ENCODE results near the gene CTDSP1. TPM values are rescaled to one million over a fixed set of nuclear protein-coding genes. Genes with fewer than 3 reads are reported as not detected.

The CTDSP1 gene
- total RNA-seq, 1 donor from 2014 or later, result 41.8 TPM

DNA sequence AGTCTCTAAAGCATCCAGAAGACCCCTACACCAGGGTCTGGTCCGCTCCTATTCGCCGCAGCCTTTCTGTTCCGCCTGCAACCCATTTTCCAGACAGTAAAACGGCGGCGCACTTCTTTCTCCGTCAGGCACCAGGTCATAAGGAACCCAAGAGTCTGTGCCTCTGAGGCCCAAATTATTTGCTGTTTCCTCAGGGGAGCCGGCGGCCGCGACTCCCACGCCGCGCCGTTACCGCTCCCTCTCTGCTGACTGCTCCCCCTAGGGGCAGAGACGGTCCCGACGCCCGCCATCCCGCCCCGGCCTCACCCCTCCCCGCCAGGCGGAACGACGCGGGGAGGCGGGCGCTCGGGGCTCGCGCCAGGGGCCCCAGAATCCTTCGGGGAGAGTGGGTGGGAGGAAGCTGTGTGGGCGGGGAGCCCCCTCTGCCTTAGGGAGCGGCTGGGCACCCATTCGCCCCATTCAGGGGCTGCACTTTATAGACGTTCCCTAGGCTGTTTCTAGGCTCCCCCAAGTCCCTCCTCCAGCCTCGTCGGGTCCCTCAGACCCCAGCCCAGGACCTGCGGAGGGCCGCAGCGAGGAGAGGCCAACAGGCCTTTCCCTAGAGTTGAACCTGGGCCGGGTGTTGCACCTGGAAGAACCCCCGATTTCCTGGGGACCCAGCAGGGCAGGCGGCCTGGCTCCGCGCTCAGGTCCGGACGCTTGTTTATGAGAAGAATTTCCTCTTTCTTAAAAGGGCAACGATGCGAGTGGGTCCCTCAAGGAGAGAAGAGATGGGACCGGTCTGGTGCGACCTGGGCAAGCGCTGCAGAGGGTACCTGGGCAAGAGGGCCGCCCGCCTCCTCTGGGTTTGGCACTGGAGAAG lies 3.6 kb upstream of the CTDSP1 start:
- Histone ChIP-seq H3K4me1 (ENCODE audit: insufficient read depth, low read length) (peaks cover 31% of the 10 kb centered on the region), H3K79me2 (ENCODE audit: insufficient read depth, low read length) (peaks cover 10% of the 10 kb centered on the region), H3K4me3 (ENCODE audit: insufficient read depth, low read depth, low read length) (peak overlapping the region; percentile 73), H4K20me1 (ENCODE audit: insufficient read depth, low read length) (peaks cover 2% of the 10 kb centered on the region), H3K27me3 (ENCODE audit: insufficient read depth, low read length) (no peaks in the 10 kb centered on the region), H3K4me2 (ENCODE audit: low read length) (peak overlapping the region; percentile 94), H2AFZ (ENCODE audit: low read depth, low read length) (peak overlapping the region; percentile 97), H3K9ac (ENCODE audit: low read length) (peak overlapping the region; percentile 87), H3K27ac (ENCODE audit: low read depth, low read length) (peak overlapping the region; percentile 89), H3K9me3 (ENCODE audit: insufficient read depth, low read depth, low read length) (no peaks in the 10 kb centered on the region), H3K36me3 (ENCODE audit: insufficient read depth, low read length) (no peaks in the 10 kb centered on the region)
- FAIRE-seq (no peak), DNase-seq (ENCODE audit: low read depth) (peak; percentile 94)
- Mint-ChIP-seq H3K27ac (ENCODE audit: unreplicated experiment) (peak overlapping the region; percentile 86), H3K36me3 (ENCODE audit: low read depth, unreplicated experiment) (no peaks in the 10 kb centered on the region), H3K9me3 (ENCODE audit: unreplicated experiment) (no peaks in the 10 kb centered on the region), H3K4me1 (ENCODE audit: low read depth, unreplicated experiment) (peaks cover 11% of the 10 kb centered on the region), H3K27me3 (ENCODE audit: low read depth, unreplicated experiment) (peaks cover 2% of the 10 kb centered on the region), H3K4me3 (ENCODE audit: unreplicated experiment) (peak overlapping the region; percentile 87)
- no peak for TF ChIP-seq EZH2 (IDR thresholded peaks at IDR 0.05; ENCODE audit: insufficient read depth, low read length)
- peak; percentile 48 for TF ChIP-seq CTCF (IDR thresholded peaks at IDR 0.05; ENCODE audit: insufficient read depth, low read depth, low read length)

GRCh38 chr2:218396688-218397462 lies 2.8 kb upstream of the CTDSP1 start:
- no peaks in the 10 kb centered on the region for H3K9me3 ChIP-seq (ENCODE audit: insufficient read depth, low read depth, low read length)
- no peaks in the 10 kb centered on the region for H3K36me3 ChIP-seq (ENCODE audit: insufficient read depth, low read length)
- TF ChIP-seq EZH2 (IDR thresholded peaks at IDR 0.05; ENCODE audit: insufficient read depth, low read length) (no peak), CTCF (IDR thresholded peaks at IDR 0.05; ENCODE audit: insufficient read depth, low read depth, low read length) (no peak)
- H3K4me3 ChIP-seq (ENCODE audit: insufficient read depth, low read depth, low read length), result peak overlapping the region; percentile 73
- peaks cover 18% of the 10 kb centered on the region for H3K79me2 ChIP-seq (ENCODE audit: insufficient read depth, low read length)
- H3K27ac ChIP-seq (ENCODE audit: low read depth, low read length), result peak overlapping the region; percentile 89
- H3K4me1 Mint-ChIP-seq (ENCODE audit: low read depth, unreplicated experiment), result peaks cover 11% of the 10 kb centered on the region
- peak overlapping the region; percentile 97 for H2AFZ ChIP-seq (ENCODE audit: low read depth, low read length)
- no peaks in the 10 kb centered on the region for H3K27me3 Mint-ChIP-seq (ENCODE audit: low read depth, unreplicated experiment)
- DNase-seq (ENCODE audit: low read depth) (peak; percentile 53), FAIRE-seq (no peak)
- H3K4me3 Mint-ChIP-seq (ENCODE audit: unreplicated experiment), result peak overlapping the region; percentile 87
- peaks cover 39% of the 10 kb centered on the region for H3K4me1 ChIP-seq (ENCODE audit: insufficient read depth, low read length)
- no peaks in the 10 kb centered on the region for H3K36me3 Mint-ChIP-seq (ENCODE audit: low read depth, unreplicated experiment)
- peak overlapping the region; percentile 87 for H3K9ac ChIP-seq (ENCODE audit: low read length)
- no peaks in the 10 kb centered on the region for H3K27me3 ChIP-seq (ENCODE audit: insufficient read depth, low read length)
- H3K27ac Mint-ChIP-seq (ENCODE audit: unreplicated experiment), result peak overlapping the region; percentile 86
- peaks cover 8% of the 10 kb centered on the region for H4K20me1 ChIP-seq (ENCODE audit: insufficient read depth, low read length)
- H3K9me3 Mint-ChIP-seq (ENCODE audit: unreplicated experiment), result no peaks in the 10 kb centered on the region
- H3K4me2 ChIP-seq (ENCODE audit: low read length), result peak overlapping the region; percentile 94

Data from astrocyte (in vitro differentiated cells and primary cell).